ENCODE measurements around the gene VSIG10L2.
"Not testable (repeated sequence)": the region's sequence is repeated elsewhere in the genome, so short reads cannot be mapped to it uniquely, and the experiment has no call there.

- TF ChIP-seq EZH2phosphoT487 (IDR thresholded peaks at IDR 0.05; ENCODE audit: insufficient read depth, low read depth); EZH2 (IDR thresholded peaks at IDR 0.05; ENCODE audit: insufficient read depth, poor library complexity, severe bottlenecking): not testable (repeated sequence)
These were observed 31.2 kb upstream of the VSIG10L2 start for GRCh38 chr11:125914601-125915000.

Measured in GM23248 (cell line).